SK-N-SH (cell line): ENCODE data around the gene CHD6.

Experiments used
- CHD2 ChIP-seq: fragments of 150-350 bp; IDR thresholded peaks from 2 replicates; pipeline ENCODE4 v1.6.1; 2018; ENCODE audit warnings: low read length; ENCODE audit not compliant: partially characterized antibody
- CTCF ChIP-seq: fragments of 200-600 bp; sonication (generic); IDR thresholded peaks from 2 replicates; pipeline ENCODE4 v1.6.1; 2017; ENCODE audit warnings: antibody characterized with exemption, mild to moderate bottlenecking, moderate library complexity
- FOXJ3 ChIP-seq: sonication (generic); formaldehyde crosslinking; IDR thresholded peaks from 2 replicates; pipeline ENCODE4 v1.5.1; 2020; ENCODE audit warnings: mild to moderate bottlenecking, missing genetic modification reagents
- FOXM1 ChIP-seq: IDR thresholded peaks from 2 replicates; pipeline ENCODE4 v1.4.0; 2012; ENCODE audit warnings: low read depth, mild to moderate bottlenecking
- IRF3 ChIP-seq: fragments of 150-350 bp; IDR thresholded peaks from 2 replicates; pipeline ENCODE4 v1.6.1; 2016; ENCODE audit warnings: mild to moderate bottlenecking, low read depth, low read length
- MEF2A ChIP-seq: IDR thresholded peaks from 2 replicates; pipeline ENCODE4 v1.4.0; 2012; ENCODE audit warnings: low read depth, borderline replicate concordance
- NFIC ChIP-seq: IDR thresholded peaks from 2 replicates; pipeline ENCODE4 v1.4.0; 2012; ENCODE audit warnings: borderline replicate concordance
- POLR2AphosphoS5 ChIP-seq: IDR thresholded peaks from 2 replicates; pipeline ENCODE4 v1.6.1; 2012; ENCODE audit warnings: low read depth, low read length
- RAD21 ChIP-seq: IDR thresholded peaks from 2 replicates; pipeline ENCODE4 v1.6.1; 2012; ENCODE audit warnings: mild to moderate bottlenecking, low read length
- RFX5 ChIP-seq: IDR thresholded peaks from 2 replicates; pipeline ENCODE4 v1.6.1; 2012; ENCODE audit warnings: mild to moderate bottlenecking, improper control_type of control experiment, low read length
- TAF1 ChIP-seq: IDR thresholded peaks from 2 replicates; pipeline ENCODE4 v1.6.1; 2012; ENCODE audit warnings: low read depth, mild to moderate bottlenecking, low read length, moderate library complexity, borderline replicate concordance
- TCF12 ChIP-seq: IDR thresholded peaks from 2 replicates; pipeline ENCODE4 v1.4.0; 2012
- YY1 ChIP-seq: IDR thresholded peaks from 2 replicates; pipeline ENCODE4 v1.4.0; 2012; ENCODE audit warnings: low read depth, mild to moderate bottlenecking
- TF ChIP-seq, protein P1 (sequence below): IDR thresholded peaks from 2 replicates; pipeline ENCODE4 v1.4.0; 2012; ENCODE audit warnings: low read depth, borderline replicate concordance

DNA sequence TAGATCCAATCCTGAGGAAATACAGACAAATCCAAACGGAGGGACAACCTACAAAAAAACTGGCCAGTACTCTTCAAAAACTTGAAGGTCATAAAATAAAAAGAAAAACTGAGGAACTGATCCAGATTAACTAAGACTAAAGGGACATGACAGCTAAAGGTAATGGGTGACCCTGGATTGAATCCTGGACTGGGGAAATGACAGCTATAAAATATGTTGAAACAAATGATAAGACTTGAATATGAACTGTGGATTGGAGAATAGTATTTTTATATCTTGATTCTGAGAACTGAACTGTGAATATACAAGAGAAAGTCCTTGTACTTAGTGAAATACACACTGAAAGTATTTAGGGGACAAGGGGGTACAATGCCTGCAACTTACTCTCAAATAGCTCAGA, 154.6 kb downstream of the CHD6 start:
- no peak for TF ChIP-seq RFX5
- no peak for TF ChIP-seq CTCF
- TF ChIP-seq TAF1, result no peak
- no peak for TF ChIP-seq TCF12
- TF ChIP-seq YY1, result no peak
- no peak for TF ChIP-seq NFIC
- TF ChIP-seq FOXJ3, result no peak
- TF ChIP-seq POLR2AphosphoS5, result no peak
- no peak for TF ChIP-seq RAD21
- TF ChIP-seq, protein P1, sequence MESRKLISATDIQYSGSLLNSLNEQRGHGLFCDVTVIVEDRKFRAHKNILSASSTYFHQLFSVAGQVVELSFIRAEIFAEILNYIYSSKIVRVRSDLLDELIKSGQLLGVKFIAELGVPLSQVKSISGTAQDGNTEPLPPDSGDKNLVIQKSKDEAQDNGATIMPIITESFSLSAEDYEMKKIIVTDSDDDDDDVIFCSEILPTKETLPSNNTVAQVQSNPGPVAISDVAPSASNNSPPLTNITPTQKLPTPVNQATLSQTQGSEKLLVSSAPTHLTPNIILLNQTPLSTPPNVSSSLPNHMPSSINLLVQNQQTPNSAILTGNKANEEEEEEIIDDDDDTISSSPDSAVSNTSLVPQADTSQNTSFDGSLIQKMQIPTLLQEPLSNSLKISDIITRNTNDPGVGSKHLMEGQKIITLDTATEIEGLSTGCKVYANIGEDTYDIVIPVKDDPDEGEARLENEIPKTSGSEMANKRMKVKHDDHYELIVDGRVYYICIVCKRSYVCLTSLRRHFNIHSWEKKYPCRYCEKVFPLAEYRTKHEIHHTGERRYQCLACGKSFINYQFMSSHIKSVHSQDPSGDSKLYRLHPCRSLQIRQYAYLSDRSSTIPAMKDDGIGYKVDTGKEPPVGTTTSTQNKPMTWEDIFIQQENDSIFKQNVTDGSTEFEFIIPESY, result no peak
- TF ChIP-seq MEF2A, result no peak
- no peak for TF ChIP-seq FOXM1
- no peak for TF ChIP-seq IRF3
- TF ChIP-seq CHD2, result no peak
